PFSK-1 (cell line): ENCODE measurements around the gene WDR4.

Experiments
- FOXP2 ChIP-seq: optimal IDR thresholded peaks from 2 replicates; pipeline ENCODE3; 2011; ENCODE audit warnings: borderline replicate concordance, control low read depth, inconsistent platforms; ENCODE audit not compliant: insufficient read depth; ENCODE audit errors: extremely low read length, extremely low read depth
- POLR2AphosphoS5 ChIP-seq: IDR thresholded peaks from 2 replicates; pipeline ENCODE4 v1.6.1; 2012; ENCODE audit warnings: low read depth, mild to moderate bottlenecking, control low read depth, low read length, moderate library complexity
- TAF1 ChIP-seq: IDR thresholded peaks from 2 replicates; pipeline ENCODE4 v1.6.1; 2012; ENCODE audit warnings: low read length, control low read depth, borderline replicate concordance; ENCODE audit not compliant: insufficient read depth
- TF ChIP-seq, protein P1 (sequence below), 2 experiments: IDR thresholded peaks; 2 replicates each; pipeline versions ENCODE4 v1.6.1 to v1.8.0; 2011 to 2012; ENCODE audit warnings: low read depth in 2 of 2, low read length in 2 of 2, control low read depth in 1 of 2, inconsistent platforms in 1 of 2, mild to moderate bottlenecking in 1 of 2, moderate library complexity in 1 of 2; ENCODE audit not compliant: insufficient read depth in 1 of 2

DNA sequence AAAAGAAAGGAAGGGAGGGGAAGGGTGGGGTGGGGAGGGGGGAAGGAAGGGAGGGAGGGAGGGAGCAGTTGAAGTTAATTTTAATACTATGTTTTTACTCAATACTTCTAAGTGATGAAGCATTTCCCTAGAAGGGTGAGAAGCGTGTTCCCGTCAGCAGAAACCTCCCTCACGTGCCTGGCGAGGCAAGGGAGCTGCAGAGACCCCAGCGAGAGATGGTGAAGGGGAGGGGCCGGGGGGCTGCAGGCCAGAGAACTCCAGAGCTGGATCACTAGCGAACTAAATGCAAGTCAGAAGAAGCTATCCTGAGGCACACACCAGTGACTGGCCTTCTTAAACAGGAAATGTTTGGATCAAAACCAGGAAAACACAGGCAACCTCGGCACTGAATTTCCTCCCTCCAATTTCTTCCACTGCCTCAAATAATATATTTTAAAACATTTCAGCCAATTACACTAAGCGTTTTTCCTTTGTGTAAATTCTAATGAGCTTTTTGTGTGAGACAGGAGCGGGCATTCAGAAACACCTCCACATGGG lies 18.0 kb downstream of the WDR4 start:
- TF ChIP-seq POLR2AphosphoS5: no peak
- TF ChIP-seq TAF1: no peak
- no peak for TF ChIP-seq FOXP2
- TF ChIP-seq, protein P1, sequence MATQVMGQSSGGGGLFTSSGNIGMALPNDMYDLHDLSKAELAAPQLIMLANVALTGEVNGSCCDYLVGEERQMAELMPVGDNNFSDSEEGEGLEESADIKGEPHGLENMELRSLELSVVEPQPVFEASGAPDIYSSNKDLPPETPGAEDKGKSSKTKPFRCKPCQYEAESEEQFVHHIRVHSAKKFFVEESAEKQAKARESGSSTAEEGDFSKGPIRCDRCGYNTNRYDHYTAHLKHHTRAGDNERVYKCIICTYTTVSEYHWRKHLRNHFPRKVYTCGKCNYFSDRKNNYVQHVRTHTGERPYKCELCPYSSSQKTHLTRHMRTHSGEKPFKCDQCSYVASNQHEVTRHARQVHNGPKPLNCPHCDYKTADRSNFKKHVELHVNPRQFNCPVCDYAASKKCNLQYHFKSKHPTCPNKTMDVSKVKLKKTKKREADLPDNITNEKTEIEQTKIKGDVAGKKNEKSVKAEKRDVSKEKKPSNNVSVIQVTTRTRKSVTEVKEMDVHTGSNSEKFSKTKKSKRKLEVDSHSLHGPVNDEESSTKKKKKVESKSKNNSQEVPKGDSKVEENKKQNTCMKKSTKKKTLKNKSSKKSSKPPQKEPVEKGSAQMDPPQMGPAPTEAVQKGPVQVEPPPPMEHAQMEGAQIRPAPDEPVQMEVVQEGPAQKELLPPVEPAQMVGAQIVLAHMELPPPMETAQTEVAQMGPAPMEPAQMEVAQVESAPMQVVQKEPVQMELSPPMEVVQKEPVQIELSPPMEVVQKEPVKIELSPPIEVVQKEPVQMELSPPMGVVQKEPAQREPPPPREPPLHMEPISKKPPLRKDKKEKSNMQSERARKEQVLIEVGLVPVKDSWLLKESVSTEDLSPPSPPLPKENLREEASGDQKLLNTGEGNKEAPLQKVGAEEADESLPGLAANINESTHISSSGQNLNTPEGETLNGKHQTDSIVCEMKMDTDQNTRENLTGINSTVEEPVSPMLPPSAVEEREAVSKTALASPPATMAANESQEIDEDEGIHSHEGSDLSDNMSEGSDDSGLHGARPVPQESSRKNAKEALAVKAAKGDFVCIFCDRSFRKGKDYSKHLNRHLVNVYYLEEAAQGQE (IDR thresholded peaks at IDR 0.05; ENCODE audit: insufficient read depth in 1 of 2, low read depth in 2 of 2, low read length in 2 of 2): no peak
